Adrenal gland (tissue), 12 donors: ENCODE data around the gene SLC27A3. TPM values are rescaled to one million over a fixed set of nuclear protein-coding genes. Genes with fewer than 3 reads are reported as not detected.

ENCODE experiments used
- DNase-seq, 7 donors: peaks; one replicate each; pipeline ENCODE4 v3.0.0-alpha.2; 2019 to 2020
- H3K27ac ChIP-seq, 5 donors: fragments of 200-600 bp; sonication (generic) in 4 of 5; 1 replicate in 3 of 5; 2 replicates in 2 of 5; pipeline versions ENCODE4 v1.5.1 to v1.8.0; 2016 to 2020; ENCODE audit warnings: mild to moderate bottlenecking in 1 of 5
- H3K27me3 ChIP-seq: fragments of 200-600 bp; 2 replicates; pipeline ENCODE4 v1.8.0; 2021
- H3K36me3 ChIP-seq, 2 donors: fragments of 200-600 bp; replicated peaks in 1 of 2; 1 replicate in 1 of 2; 2 replicates in 1 of 2; pipeline versions ENCODE4 v1.5.1 to v1.8.0; 2018 to 2022
- H3K4me1 ChIP-seq, 2 donors: fragments of 200-600 bp; replicated peaks in 1 of 2; 1 replicate in 1 of 2; 2 replicates in 1 of 2; pipeline versions ENCODE4 v1.5.1 to v1.8.0; 2018 to 2021
- H3K4me3 ChIP-seq, 4 donors: fragments of 200-600 bp; sonication (generic) in 3 of 4; one replicate each; pipeline ENCODE4 v1.5.1; 2016 to 2018
- H3K9me3 ChIP-seq, 3 donors: fragments of 200-600 bp; sonication (generic) in 1 of 3; replicated peaks in 1 of 3; 1 replicate in 2 of 3; 2 replicates in 1 of 3; pipeline versions ENCODE4 v1.5.1 to v1.8.0; 2016 to 2021
- CTCF ChIP-seq, 6 experiments: fragments of 450-650 bp in 4 of 6; fragments of 200-600 bp in 2 of 6; sonication (generic) in 1 of 6; IDR thresholded peaks; 1 replicate in 5 of 6; 2 replicates in 1 of 6; pipeline versions ENCODE4 v1.5.1 to v1.8.0; 2016 to 2021; ENCODE audit warnings: antibody characterized with exemption in 6 of 6, mild to moderate bottlenecking in 2 of 6, moderate library complexity in 1 of 6
- POLR2A ChIP-seq, 2 donors: fragments of 450-650 bp; IDR thresholded peaks; one replicate each; pipeline ENCODE4 v1.6.1; 2017; ENCODE audit warnings: antibody characterized with exemption in 2 of 2, mild to moderate bottlenecking in 2 of 2, moderate library complexity in 1 of 2
- WGBS, 4 donors: extraction: QIAGEN DNeasy Blood & Tissue Kit in 2 of 4; methylation state at CpG; one replicate each; pipeline versions ENCODE4 v1.1.5 to v1.1.7; 2013 to 2017; 5-methylcytosine and 5-hydroxymethylcytosine counted together
- intact Hi-C, 2 donors: fragments of 100-400 bp; cut with DNase I; formaldehyde crosslinking; loops; one replicate each; pipeline versions ENCODE4 v1.14.1 to v1.15.0; 2022 to 2023
- polyA plus RNA-seq, 3 donors: library from polyadenylated mRNA; stranded (reverse); fragments of 200-250 nt in 2 of 3; fragments of 350-450 nt in 1 of 3; fragmentation: Illumina TruSeq in 1 of 3; extraction: RNeasy Lipid Tissue Mini Kit (QIAGEN cat#74804) in 1 of 3; gene quantifications; one replicate each; pipeline ENCODE4 v1.2.3, GENCODE V29; 2013 to 2014
- total RNA-seq, 9 donors: library from RNA; depleted of rRNA in 4 of 9; stranded (reverse); fragments of >200 nt in 4 of 9; fragments of 120-200 nt in 1 of 9; fragmentation: NEBNext Ultra II Directional in 1 of 9; extraction: Animal tissue kit (Norgen Biotek cat#: 25700) in 1 of 9; gene quantifications; one replicate each; pipeline versions ENCODE4 v1.1.0 to v1.2.4, GENCODE V29; 2013 to 2023
- donor health status: healthy with polysubstance abuse.
- donor health status: Bipolar disorder and iron deficiency.
- donor health status: DM: yes; HTN: yes; CAD: no.
- donor health status: DM: no; HTN: no; CAD: no.
- donor health status: DM: no; HTN: no; CAD: no.
- donor health status: DM: yes; HTN: yes; CAD: no.

Gene SLC27A3
- total and polyA plus RNA-seq, 12 donors = 9.5 to 85.0 (median 15.9) TPM

GRCh38 chr1:153795330-153795837, 20.2 kb downstream of the SLC27A3 start:
- H3K9me3 ChIP-seq = no peaks in the 10 kb centered on the region
- intact Hi-C loops = loop anchor here (5.0 to 10.0 kb wide), 2 partner anchors 149 to 192 kb away; partner anchors contain the start of genes DENND4B (in 2 of the 2) and RAB13 (in 2 of the 2)
- WGBS, 4 donors = 68 to 100% (median 79%) methylated on average over 2 to 18 of the region's 18 CpGs
- TF ChIP-seq POLR2A (IDR thresholded peaks at IDR 0.05) = no peak
- TF ChIP-seq CTCF (IDR thresholded peaks at IDR 0.05) = no peak
- no peak overlapping the region for H3K27ac ChIP-seq
- H3K4me1 ChIP-seq = peaks cover 0 to 8% of the 10 kb centered on the region in 2 donors
- H3K27me3 ChIP-seq = no peaks in the 10 kb centered on the region
- no peak overlapping the region for H3K4me3 ChIP-seq
- peak in 1 of 7 donors; percentile 46 for DNase-seq
- no peaks in the 10 kb centered on the region for H3K36me3 ChIP-seq

- TF ChIP-seq POLR2A (IDR thresholded peaks at IDR 0.05) (no peak), CTCF (IDR thresholded peaks at IDR 0.05) (no peak)
- H3K36me3 ChIP-seq = no peaks in the 10 kb centered on the region
- H3K4me1 ChIP-seq = no peaks in the 10 kb centered on the region
- no peaks in the 10 kb centered on the region for H3K9me3 ChIP-seq
- WGBS, 4 donors = 75 to 88% (median 77%) methylated on average over 4 to 9 of the region's 9 CpGs; no CpG with 5 or more reads in 1 of the 4 donors
- intact Hi-C loops = loop anchor here (5.0 to 10.0 kb wide), 2 partner anchors 149 to 191 kb away; partner anchors contain the start of genes DENND4B (in 2 of the 2) and RAB13 (in 2 of the 2)
- peak in 2 of 7 donors; percentile 26 to 48 for DNase-seq
- no peak overlapping the region for H3K27ac ChIP-seq
- H3K4me3 ChIP-seq = no peak overlapping the region
- H3K27me3 ChIP-seq = no peaks in the 10 kb centered on the region
These were observed 21.0 kb downstream of the SLC27A3 start for GRCh38 chr1:153795934-153796785.

GRCh38 chr1:153796786-153797659, 21.8 kb downstream of the SLC27A3 start:
- H3K9me3 ChIP-seq = no peaks in the 10 kb centered on the region
- no peaks in the 10 kb centered on the region for H3K27me3 ChIP-seq
- peak; percentile 73 to 96 (median 88) for DNase-seq
- no peak overlapping the region for H3K4me3 ChIP-seq
- no peaks in the 10 kb centered on the region for H3K36me3 ChIP-seq
- peak; percentile 87 to 91 (median 89) for TF ChIP-seq CTCF (IDR thresholded peaks at IDR 0.05)
- TF ChIP-seq POLR2A (IDR thresholded peaks at IDR 0.05) = no peak
- intact Hi-C loops = loop anchor here (5.0 to 10.0 kb wide), 2 partner anchors 148 to 190 kb away; partner anchors contain the start of genes DENND4B (in 2 of the 2) and RAB13 (in 2 of the 2)
- H3K27ac ChIP-seq = no peak overlapping the region
- H3K4me1 ChIP-seq = no peaks in the 10 kb centered on the region
- 47 to 52% (median 52%) methylated on average over 24 to 26 of the region's 26 CpGs for WGBS, 4 donors
